Urinary bladder (tissue), 4 donors: ENCODE data around the gene SLC2A9. TPM values are rescaled to one million over a fixed set of nuclear protein-coding genes. Genes with fewer than 3 reads are reported as not detected.

Experiments
- DNase-seq: peaks from one replicate; pipeline ENCODE4 v3.0.0-alpha.2; 2015; ENCODE audit errors: extremely low spot score
- H3K27ac ChIP-seq: one replicate; pipeline ENCODE4 v1.5.1; 2013; ENCODE audit warnings: low read depth, mild to moderate bottlenecking, moderate library complexity
- H3K36me3 ChIP-seq: one replicate; pipeline ENCODE4 v1.6.1; 2013; ENCODE audit warnings: mild to moderate bottlenecking, moderate library complexity; ENCODE audit not compliant: insufficient read depth
- H3K4me1 ChIP-seq: one replicate; pipeline ENCODE4 v1.6.1; 2013; ENCODE audit warnings: mild to moderate bottlenecking, moderate library complexity; ENCODE audit not compliant: insufficient read depth
- H3K4me3 ChIP-seq: one replicate; pipeline ENCODE4 v1.5.1; 2013; ENCODE audit warnings: low read depth, low read length
- WGBS: extraction: QIAGEN DNeasy Blood & Tissue Kit; methylation state at CpG from one replicate; pipeline ENCODE4 v1.1.7; 2013; 5-methylcytosine and 5-hydroxymethylcytosine counted together
- polyA plus RNA-seq: library from polyadenylated mRNA; stranded (reverse); fragments of 200-250 nt; gene quantifications from one replicate; pipeline ENCODE4 v1.2.3, GENCODE V29; 2013
- total RNA-seq: library from RNA; depleted of rRNA; stranded (reverse); fragments of >200 nt; gene quantifications from one replicate; pipeline ENCODE4 v1.2.3, GENCODE V29; 2014
- donor health status: healthy with polysubstance abuse.
- donor health status: healthy.

Gene SLC2A9
- total and polyA plus RNA-seq, 2 donors, result 7.6 to 10.4 TPM

DNA sequence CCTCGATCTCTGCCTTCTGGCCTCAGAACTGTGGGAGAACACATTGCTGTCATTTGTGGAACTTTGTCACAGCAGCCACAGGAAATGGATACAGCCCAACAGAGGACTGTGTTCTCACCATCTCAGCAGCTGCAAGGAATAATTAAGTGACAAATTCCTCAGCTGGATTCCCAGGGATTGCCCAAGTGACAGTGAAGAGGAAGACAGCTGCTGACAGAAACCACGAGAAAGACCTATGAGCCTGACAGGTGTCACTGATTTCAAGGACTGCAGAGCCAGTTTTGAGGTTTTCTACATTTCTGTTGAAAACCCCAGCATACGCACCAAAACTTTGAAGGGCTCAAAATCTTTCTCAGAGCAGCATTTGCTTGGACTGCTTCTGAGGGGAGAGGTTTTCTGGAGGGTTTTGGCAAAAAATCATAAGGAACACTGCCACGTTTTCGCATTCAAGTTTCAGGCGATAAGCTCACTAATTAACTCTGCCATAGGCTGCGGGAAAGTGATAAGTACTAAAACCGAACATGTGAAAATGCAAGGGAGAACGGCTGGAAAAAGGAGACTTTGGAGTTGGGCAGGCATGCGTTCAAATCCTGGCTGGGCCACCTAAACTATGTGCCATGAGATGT lies 151.0 kb downstream of the SLC2A9 start:
- Histone ChIP-seq H3K27ac (no peak overlapping the region), H3K36me3 (no peaks in the 10 kb centered on the region), H3K4me3 (no peak overlapping the region), H3K4me1 (no peaks in the 10 kb centered on the region)
- WGBS, result 82% methylated on average over 10 of the region's 10 CpGs
- DNase-seq, result no peak

DNA sequence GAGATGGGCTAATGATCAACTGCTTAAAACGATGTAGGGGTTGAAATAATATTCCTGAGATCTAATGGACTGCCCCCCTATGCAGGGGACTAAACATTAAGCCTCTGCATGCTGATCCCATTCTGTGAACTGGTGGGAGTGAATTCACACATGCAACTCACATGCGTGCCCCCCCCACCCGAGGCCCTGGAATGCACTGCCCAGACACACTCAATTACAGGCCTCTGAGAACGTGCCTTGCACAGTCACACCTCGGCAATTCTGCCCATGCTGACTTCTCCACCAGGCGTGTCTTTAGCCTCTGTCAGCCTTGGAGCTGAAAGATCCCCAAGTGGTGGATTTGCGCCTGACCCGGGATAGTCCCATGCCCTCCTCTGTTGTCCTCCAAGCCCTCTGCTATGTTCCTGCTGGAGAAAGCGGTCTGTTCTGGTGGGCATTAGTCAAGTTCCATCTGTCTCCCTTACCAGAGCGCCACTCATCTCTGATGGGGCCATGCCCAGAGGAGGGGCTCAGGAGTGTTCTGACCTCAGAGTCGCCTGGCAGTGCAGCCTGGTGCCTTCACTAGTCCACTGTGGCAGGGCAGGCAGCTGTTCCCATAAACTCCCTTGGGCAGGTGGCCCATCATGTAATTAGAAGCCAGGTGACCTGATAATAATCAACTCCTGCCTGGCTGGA lies 153.4 kb downstream of the SLC2A9 start:
- Histone ChIP-seq H3K36me3 (no peaks in the 10 kb centered on the region), H3K27ac (no peak overlapping the region), H3K4me3 (no peak overlapping the region), H3K4me1 (no peaks in the 10 kb centered on the region)
- WGBS, result 82% methylated on average over 11 of the region's 11 CpGs
- DNase-seq, result no peak

DNA sequence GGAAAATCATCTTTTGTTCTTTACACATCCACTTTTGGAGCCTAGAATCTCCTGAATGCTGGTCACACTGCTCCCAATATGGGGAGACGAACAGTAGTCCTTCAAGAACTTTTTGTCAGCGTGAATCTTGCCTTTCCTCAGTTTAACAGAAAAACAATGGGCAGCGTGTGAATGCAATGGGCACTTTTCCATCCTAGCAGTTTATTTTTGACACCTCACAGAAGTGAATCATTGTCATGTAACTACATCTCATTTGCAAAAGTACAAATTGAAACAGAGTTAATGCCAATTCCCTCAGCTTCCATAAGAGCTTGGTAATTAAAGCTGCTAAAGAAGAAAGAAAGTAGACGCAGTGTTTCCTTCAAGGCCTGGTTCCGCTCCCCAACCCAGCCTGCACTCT lies 154.4 kb downstream of the SLC2A9 start:
- Histone ChIP-seq H3K4me1 (no peaks in the 10 kb centered on the region), H3K4me3 (no peak overlapping the region), H3K27ac (no peak overlapping the region), H3K36me3 (no peaks in the 10 kb centered on the region)
- DNase-seq, result no peak
- WGBS, result 88% methylated on average over 5 of the region's 5 CpGs

DNA sequence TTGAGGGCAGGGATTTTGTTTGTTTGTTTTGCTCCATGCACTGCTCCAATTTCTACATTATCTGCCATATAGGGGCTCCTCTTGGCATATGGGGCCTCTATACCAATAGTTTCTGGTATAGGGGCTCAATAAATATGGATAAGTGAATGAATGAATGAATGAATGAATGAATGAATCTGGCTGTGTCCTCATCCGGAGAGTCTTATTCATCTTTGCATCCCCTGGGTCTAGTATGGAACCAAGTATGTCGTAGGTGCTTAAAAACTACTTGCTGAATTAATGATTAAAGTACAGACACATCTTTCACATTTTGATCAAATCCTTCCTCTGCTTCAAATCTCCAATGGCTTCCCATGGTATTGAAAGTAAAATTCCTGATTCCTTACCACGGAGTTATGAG lies 159.7 kb downstream of the SLC2A9 start:
- Histone ChIP-seq H3K4me3 (no peak overlapping the region), H3K36me3 (no peaks in the 10 kb centered on the region), H3K27ac (no peak overlapping the region), H3K4me1 (no peaks in the 10 kb centered on the region)
- 92% methylated on average over 3 of the region's 3 CpGs for WGBS
- no peak for DNase-seq

DNA sequence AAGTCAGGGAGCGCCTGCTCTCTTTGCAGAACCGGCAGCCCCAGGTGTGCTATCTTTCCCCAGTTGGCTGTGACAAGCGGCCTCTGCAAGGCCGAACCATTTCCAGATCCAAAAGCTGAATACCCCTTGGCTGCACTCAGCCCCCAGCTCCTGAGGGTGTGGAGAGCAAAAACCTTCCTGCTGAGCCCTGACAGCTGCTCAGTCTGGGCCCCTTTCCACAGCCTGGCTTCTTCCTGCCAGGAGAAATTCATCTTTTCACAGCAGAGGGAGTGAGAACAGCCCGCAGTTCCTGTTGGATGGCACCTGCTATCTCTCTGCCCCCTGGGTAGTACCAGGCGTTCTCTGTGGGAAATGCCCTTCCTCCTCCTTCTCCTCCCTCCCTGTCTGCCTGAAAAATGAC lies 161.5 kb downstream of the SLC2A9 start:
- Histone ChIP-seq H3K27ac (no peak overlapping the region), H3K36me3 (no peaks in the 10 kb centered on the region), H3K4me1 (no peaks in the 10 kb centered on the region), H3K4me3 (no peak overlapping the region)
- WGBS, result 77% methylated on average over 6 of the region's 6 CpGs
- DNase-seq, result no peak

DNA sequence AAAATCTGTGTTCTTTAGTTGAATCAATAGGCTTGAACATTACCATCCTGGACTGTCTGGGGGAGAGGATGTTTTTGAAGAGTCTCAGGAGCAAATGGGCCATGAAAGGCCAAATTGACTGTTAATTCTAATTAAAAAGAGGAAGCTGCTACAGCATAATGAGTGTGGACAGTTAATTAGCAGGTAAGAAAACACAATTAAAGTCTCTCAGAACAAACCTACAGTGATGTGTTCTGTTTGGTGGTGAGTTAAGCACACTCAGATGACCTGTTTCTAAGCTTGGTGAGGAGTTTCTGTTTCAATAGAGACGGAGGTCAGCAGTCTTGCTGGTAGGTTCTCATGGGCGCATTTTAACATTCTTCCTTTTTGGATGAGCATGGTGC lies 171.8 kb downstream of the SLC2A9 start:
- Histone ChIP-seq H3K27ac (no peak overlapping the region), H3K4me3 (no peak overlapping the region), H3K4me1 (no peaks in the 10 kb centered on the region), H3K36me3 (no peaks in the 10 kb centered on the region)
- no peak for DNase-seq
- 97% methylated on average over 2 of the region's 2 CpGs for WGBS

DNA sequence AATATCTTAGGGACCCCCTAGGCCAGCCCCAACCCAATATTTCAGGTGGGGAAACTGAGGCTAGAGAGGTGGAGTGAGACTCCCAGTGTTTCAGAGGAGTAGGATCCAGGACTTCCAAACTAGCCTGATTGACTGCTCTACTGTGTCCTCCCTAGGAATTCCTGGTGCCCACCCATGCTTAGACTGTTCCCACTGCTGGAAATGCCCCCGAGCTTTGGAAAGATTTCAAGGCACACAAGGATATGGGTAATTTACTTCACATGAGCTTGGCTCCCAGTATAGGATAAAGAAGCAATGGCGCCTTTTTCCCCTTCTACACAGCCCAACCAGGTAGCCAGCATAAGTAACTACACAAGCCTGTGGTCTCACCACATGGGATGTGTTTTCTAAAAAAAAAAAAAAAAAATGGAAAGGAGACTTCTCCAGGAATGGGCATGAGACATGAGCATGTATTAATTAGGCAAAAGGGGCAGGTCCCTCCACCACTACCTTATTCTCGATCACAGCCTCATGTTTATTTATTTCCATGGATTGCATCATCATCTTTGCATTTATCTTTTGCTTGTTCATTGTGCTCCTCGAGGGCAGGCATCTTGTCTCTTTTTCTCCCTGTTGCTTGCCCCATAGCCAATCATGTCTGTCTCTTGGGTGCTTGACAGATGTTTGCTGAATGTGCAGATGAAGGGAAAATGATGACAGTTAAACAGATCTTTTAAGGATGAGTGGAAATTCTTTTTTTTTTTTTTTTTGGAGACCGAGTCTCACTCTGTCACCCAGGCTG lies 173.1 kb downstream of the SLC2A9 start:
- 80% methylated on average over 5 of the region's 5 CpGs for WGBS
- H3K27ac ChIP-seq, result no peak overlapping the region
- H3K36me3 ChIP-seq, result no peaks in the 10 kb centered on the region
- no peak for DNase-seq
- H3K4me1 ChIP-seq, result no peaks in the 10 kb centered on the region
- no peak overlapping the region for H3K4me3 ChIP-seq

DNA sequence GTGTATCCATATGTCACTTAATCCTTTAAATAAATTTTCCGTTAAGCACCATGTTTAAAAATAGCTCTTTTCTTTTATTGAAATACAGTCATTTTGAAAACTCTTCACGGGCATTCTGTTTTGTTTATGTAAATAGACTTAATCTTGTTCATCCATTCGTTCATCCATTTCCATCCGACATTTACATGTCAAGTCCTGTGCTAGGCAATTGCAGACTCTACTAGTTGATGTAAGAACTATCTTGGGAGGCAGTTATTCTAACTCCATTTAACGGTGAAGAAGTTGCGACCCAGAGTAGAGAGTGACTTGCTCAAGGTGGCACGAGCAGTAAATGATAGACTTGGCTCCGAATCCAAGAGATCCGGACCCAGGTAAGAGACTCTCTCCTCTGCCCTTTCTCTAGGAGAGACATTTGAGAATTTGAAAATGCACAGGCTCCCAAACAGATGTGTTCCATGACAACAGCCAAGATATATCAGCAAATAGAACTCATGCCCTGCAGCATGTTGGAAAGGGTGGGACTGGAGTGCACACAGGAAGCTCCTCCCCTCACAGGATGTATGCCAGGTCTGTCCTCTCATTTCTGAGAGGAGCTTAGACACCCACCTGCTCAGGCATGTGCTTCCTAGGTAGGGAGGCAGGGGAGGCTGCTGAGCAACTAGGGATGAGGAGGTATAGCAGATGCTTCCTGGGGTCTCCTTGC lies 175.4 kb downstream of the SLC2A9 start:
- WGBS, result 72% methylated on average over 9 of the region's 9 CpGs
- H3K27ac ChIP-seq, result no peak overlapping the region

DNA sequence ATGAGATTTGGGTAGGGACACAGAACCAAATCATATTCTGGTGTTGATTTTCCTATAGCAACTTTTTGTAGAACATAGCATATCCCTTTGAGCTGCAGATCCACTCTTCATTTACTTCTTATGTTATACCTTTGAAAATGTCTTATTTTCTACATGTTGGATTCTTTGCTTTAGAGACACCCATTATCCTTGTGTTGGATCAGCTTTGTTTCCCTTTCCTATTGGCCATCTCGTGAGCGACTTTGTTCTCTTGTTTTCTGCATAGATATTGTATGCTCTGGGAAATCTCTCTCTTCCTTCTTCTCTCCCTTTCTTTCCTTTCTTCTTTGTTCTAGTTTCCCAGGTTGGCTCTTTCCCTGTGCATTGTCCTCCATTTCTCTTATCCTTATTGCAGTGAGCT lies 180.2 kb downstream of the SLC2A9 start:
- no peak for DNase-seq
- Histone ChIP-seq H3K36me3 (no peaks in the 10 kb centered on the region), H3K27ac (no peak overlapping the region), H3K4me1 (no peaks in the 10 kb centered on the region), H3K4me3 (no peak overlapping the region)
- 93% methylated on average over 2 of the region's 2 CpGs for WGBS

More for the DNA sequence above, 175.4 kb downstream of the SLC2A9 start:
- Histone ChIP-seq H3K4me1 (no peaks in the 10 kb centered on the region), H3K4me3 (no peak overlapping the region), H3K36me3 (no peaks in the 10 kb centered on the region)
- DNase-seq, result no peak

DNA sequence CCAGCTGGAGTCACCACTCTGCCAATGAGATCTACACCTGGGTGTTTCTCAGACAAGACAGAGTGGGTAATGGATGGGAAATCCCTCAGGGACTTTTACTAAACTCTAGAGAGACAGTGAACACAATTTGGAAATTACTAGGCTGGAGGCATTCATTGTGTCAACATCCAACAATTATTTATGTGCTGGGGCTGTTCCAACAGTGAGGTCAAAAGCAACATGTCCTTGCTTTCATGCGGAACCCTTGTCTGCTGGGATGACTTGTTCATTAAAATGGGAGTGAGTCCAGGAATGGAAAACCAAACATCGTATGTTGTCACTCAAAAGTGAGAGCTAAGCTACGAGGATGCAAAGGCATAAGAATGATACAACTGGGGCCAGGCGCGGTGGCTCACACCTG lies 185.9 kb downstream of the SLC2A9 start:
- H3K4me3 ChIP-seq, result no peak overlapping the region
- H3K36me3 ChIP-seq, result no peaks in the 10 kb centered on the region
- H3K27ac ChIP-seq, result no peak overlapping the region
- WGBS, result 77% methylated on average over 5 of the region's 5 CpGs
- H3K4me1 ChIP-seq, result no peaks in the 10 kb centered on the region
- no peak for DNase-seq

DNA sequence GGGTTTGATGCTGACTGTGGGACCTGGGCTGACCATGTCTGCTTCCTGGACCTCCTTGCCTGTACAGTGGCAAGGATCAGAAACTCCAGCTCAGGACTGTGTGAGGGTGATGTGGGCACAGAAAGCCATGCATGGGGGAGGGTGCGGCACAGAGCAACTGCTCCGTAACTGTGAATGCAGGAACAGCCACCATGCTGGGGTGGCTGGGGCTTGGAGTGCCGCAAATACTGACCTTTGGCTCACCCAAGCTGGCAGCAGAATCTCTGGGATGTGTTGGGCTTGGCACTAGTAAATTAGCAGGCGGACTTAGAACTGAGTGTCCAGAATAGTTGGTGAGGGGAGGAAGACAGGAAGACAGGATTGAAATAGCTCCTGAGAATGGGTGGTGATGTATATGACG lies 187.9 kb downstream of the SLC2A9 start:
- Histone ChIP-seq H3K27ac (no peak overlapping the region), H3K4me1 (no peaks in the 10 kb centered on the region), H3K4me3 (no peak overlapping the region), H3K36me3 (no peaks in the 10 kb centered on the region)
- no peak for DNase-seq
- WGBS, result 96% methylated on average over 5 of the region's 5 CpGs

DNA sequence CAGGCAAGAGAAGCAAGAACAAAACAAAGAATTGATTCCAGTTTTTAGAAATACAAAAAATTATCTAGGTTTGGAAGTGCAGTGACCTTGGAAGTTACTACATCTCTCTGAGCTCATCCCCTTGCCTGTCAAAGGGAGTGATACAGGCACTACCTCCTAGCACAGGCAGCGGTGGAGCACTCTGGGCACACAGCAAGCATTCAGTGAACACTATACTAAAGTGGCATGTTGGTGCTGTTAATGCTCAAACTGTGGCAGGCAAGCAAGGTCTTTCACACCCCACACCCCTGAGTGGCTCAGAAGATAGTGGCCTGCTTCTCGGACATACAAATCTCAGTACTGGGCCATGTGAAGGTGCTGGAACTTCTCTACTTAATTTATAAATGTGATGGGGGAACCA lies 188.7 kb downstream of the SLC2A9 start:
- H3K36me3 ChIP-seq, result no peaks in the 10 kb centered on the region

DNA sequence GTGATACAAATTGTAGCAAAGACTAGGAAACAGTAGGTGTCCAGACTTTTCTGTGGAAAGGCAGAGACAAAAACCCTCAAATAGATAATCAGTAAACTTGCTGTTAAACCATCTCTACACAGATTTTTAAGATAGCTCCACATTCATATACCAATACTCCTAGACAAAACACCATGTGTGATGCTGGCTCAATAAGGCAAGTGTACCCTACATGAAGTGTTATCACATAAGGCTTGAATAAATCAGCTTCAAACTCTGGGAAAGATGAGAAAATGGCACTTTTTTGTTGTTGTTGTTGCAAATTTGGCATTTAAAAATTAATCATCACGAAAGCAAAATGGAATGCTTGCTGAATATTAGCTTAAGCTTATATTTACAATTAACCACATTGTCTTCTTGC lies 194.7 kb downstream of the SLC2A9 start:
- Histone ChIP-seq H3K4me3 (no peak overlapping the region), H3K36me3 (no peaks in the 10 kb centered on the region), H3K27ac (no peak overlapping the region), H3K4me1 (no peaks in the 10 kb centered on the region)
- DNase-seq, result no peak
- WGBS, result 89% methylated on average over 1 of the region's 1 CpG

More for the DNA sequence above, 188.7 kb downstream of the SLC2A9 start:
- no peak for DNase-seq
- Histone ChIP-seq H3K4me3 (no peak overlapping the region), H3K27ac (no peak overlapping the region), H3K4me1 (no peaks in the 10 kb centered on the region)
- 85% methylated on average over 2 of the region's 2 CpGs for WGBS
